ENCODE measurements around the gene ASCC1. TPM values are rescaled to one million over a fixed set of nuclear protein-coding genes. Genes with fewer than 3 reads are reported as not detected.

ASCC1 gene
- total RNA-seq, 1 donor from 2014 or later, result 21.4 TPM

Small RNA genes within 50 kb of the gene (small RNA-seq; reads per million reads assigned to genes)
- gene RF00019 (not detected), gene RF00340 (not detected)

Other genes with a start within 250 kb of the ASCC1 start
- gene SPOCK2, start 127.7 kb downstream of the ASCC1 start, total RNA-seq, result 2.6 TPM
- gene ANAPC16, start 264 bp downstream of the ASCC1 start, total RNA-seq, result 58.5 TPM
- gene DDIT4, start 57.6 kb upstream of the ASCC1 start, total RNA-seq, result 87.2 TPM
- 13.0 TPM for gene DNAJB12, start 138.6 kb upstream of the ASCC1 start, total RNA-seq

Measured in skeletal muscle tissue (tissue), 2 donors.